Measurements from ENCODE around the gene GPR139. TPM values are rescaled to one million over a fixed set of nuclear protein-coding genes. Genes with fewer than 3 reads are reported as not detected.

The GPR139 gene
- total RNA-seq, 1 experiment from 2014 or later: not detected

DNA sequence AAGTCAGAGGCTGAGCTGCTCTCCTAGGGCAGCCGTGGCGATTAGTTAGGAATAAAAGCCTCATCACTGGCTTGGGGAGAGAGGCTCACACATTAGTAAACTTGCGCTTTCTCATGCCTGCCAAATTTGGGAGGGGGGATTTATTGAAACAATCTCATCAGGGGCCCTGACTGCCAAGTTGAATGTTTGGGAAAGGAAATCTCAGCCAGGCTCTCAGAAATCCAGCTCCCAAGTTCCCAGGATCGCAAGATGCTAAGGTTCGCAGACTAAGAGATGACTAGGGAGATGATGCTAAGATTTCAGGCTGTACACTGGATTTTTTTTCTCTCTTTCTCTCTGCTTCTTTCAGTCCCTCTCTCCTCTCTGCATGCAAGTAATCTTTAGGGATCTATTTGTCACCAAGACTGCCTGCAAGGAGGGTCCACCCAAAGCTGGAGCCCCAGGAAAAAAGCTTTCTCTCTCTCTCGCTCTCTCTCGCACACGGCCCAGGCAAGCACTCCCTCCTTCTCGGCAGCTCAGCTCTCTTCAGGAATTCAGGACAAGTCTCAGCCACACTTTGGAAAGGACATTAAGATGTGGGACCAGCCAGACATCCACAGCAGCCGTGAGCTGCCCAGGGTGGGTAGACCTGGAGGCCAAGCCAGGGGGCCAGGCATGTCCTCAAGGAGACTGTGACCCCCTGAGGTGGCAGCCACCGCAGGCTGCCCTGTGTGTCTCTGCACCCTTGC, 1.4 kb downstream of the GPR139 start:
- H3K9me3 Mint-ChIP-seq (ENCODE audit: low read depth, unreplicated experiment): peaks cover 3% of the 10 kb centered on the region
- TF ChIP-seq, protein P1, sequence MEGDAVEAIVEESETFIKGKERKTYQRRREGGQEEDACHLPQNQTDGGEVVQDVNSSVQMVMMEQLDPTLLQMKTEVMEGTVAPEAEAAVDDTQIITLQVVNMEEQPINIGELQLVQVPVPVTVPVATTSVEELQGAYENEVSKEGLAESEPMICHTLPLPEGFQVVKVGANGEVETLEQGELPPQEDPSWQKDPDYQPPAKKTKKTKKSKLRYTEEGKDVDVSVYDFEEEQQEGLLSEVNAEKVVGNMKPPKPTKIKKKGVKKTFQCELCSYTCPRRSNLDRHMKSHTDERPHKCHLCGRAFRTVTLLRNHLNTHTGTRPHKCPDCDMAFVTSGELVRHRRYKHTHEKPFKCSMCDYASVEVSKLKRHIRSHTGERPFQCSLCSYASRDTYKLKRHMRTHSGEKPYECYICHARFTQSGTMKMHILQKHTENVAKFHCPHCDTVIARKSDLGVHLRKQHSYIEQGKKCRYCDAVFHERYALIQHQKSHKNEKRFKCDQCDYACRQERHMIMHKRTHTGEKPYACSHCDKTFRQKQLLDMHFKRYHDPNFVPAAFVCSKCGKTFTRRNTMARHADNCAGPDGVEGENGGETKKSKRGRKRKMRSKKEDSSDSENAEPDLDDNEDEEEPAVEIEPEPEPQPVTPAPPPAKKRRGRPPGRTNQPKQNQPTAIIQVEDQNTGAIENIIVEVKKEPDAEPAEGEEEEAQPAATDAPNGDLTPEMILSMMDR (IDR thresholded peaks at IDR 0.05; ENCODE audit: unreplicated experiment): no peak
- H3K4me1 Mint-ChIP-seq (ENCODE audit: low read depth, unreplicated experiment): no peaks in the 10 kb centered on the region
- DNase-seq: no peak
- no peak overlapping the region for H3K4me3 Mint-ChIP-seq (ENCODE audit: low read depth, unreplicated experiment)
- H3K27ac Mint-ChIP-seq (ENCODE audit: unreplicated experiment): no peak overlapping the region
- intact Hi-C loops (cut with micrococcal nuclease; ENCODE audit: unreplicated experiment): no loop called here
- BruUV-seq (replicated peaks): no TSS peak
- CTCF ChIA-PET: no interaction called here
- no peaks in the 10 kb centered on the region for H3K36me3 Mint-ChIP-seq (ENCODE audit: insufficient read depth, unreplicated experiment)
- peaks cover 81% of the 10 kb centered on the region for H3K27me3 Mint-ChIP-seq (ENCODE audit: unreplicated experiment)

DNA sequence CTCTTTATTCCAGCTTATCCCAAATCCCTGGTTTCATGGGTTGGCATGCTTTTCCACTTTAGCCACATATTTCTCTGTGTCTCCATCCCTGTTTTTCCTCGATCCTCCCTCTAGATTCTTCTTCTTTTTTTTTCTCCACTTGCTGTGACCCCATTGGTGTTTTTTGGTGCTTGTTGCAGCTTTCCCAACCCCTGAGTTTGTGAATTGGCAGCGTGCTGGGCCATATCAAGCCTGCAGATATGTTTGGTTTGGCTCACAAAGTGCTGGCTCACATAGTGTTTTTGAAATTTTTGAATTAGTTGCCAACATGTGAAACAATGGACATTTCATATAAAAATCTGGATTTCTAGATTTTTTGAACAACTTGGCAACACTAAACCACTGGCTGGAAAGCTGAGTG, 8.8 kb downstream of the GPR139 start:
- intact Hi-C loops (cut with micrococcal nuclease; ENCODE audit: unreplicated experiment): no loop called here
- Mint-ChIP-seq H3K9me3 (ENCODE audit: low read depth, unreplicated experiment) (peaks cover 3% of the 10 kb centered on the region), H3K4me3 (ENCODE audit: low read depth, unreplicated experiment) (no peak overlapping the region), H3K36me3 (ENCODE audit: insufficient read depth, unreplicated experiment) (no peaks in the 10 kb centered on the region), H3K27me3 (ENCODE audit: unreplicated experiment) (peaks cover 42% of the 10 kb centered on the region), H3K4me1 (ENCODE audit: low read depth, unreplicated experiment) (no peaks in the 10 kb centered on the region), H3K27ac (ENCODE audit: unreplicated experiment) (no peak overlapping the region)
- CTCF ChIA-PET: interaction anchor here (0.7 kb wide), 1 partner anchor 319 kb away, joined by 3 read pairs; no protein-coding TSS in a partner anchor
- no TSS peak for BruUV-seq (replicated peaks)
- DNase-seq: no peak
- TF ChIP-seq, protein P1 (IDR thresholded peaks at IDR 0.05; ENCODE audit: unreplicated experiment): no peak

DNA sequence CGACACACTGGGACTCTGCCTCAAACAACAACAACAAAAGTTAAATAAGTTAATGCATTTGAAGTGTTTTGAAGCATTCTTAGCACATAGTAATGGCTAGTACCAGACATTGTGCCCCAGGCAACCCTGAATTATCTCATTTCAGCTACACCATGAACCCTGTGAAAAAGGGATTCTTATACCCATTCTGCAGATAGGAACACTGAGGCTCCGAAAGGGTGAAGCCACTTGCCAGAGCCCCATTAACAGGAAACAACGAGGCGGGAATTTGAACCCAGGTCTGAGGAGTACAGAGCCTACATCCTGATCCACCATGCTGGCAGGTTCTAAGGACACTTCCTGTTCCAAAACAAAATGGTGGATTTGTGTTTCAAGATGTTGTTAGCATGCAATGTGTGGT, 9.2 kb downstream of the GPR139 start:
- no peaks in the 10 kb centered on the region for H3K36me3 Mint-ChIP-seq (ENCODE audit: insufficient read depth, unreplicated experiment)
- CTCF ChIA-PET: no interaction called here
- no TSS peak for BruUV-seq (replicated peaks)

DNA sequence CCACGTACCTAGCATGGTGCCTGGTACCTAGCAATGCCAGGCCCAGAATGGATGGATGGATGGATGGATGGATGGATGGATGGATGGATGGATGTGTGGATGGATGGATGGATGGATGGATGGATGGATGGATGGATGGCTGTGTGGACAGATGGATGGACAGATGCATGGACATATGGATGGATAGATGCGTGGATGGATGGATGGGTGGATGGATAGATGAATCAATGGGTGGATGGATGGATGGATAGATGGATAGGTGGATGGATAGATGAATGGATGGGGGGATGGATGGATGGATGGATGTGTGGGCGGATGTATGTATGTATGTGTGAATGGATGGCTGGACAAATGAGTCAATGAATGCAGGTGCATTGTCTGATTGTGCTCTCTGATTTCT, 12.6 kb downstream of the GPR139 start:
- Mint-ChIP-seq H3K4me3 (ENCODE audit: low read depth, unreplicated experiment) (no peak overlapping the region), H3K27ac (ENCODE audit: unreplicated experiment) (no peak overlapping the region), H3K27me3 (ENCODE audit: unreplicated experiment) (peaks cover 69% of the 10 kb centered on the region), H3K36me3 (ENCODE audit: insufficient read depth, unreplicated experiment) (no peaks in the 10 kb centered on the region), H3K9me3 (ENCODE audit: low read depth, unreplicated experiment) (no peaks in the 10 kb centered on the region), H3K4me1 (ENCODE audit: low read depth, unreplicated experiment) (no peaks in the 10 kb centered on the region)
- no TSS peak for BruUV-seq (replicated peaks)
- intact Hi-C loops (cut with micrococcal nuclease; ENCODE audit: unreplicated experiment): no loop called here
- TF ChIP-seq, protein P1 (IDR thresholded peaks at IDR 0.05; ENCODE audit: unreplicated experiment): no peak
- no peak for DNase-seq
- CTCF ChIA-PET: interaction anchor here (0.6 to 0.7 kb wide), 2 partner anchors 8 to 44 kb away, joined by 3 read pairs; no protein-coding TSS in a partner anchor

More for the DNA sequence above, 9.2 kb downstream of the GPR139 start:
- TF ChIP-seq, protein P1 (IDR thresholded peaks at IDR 0.05; ENCODE audit: unreplicated experiment): no peak
- H3K27me3 Mint-ChIP-seq (ENCODE audit: unreplicated experiment): peaks cover 42% of the 10 kb centered on the region
- peaks cover 3% of the 10 kb centered on the region for H3K9me3 Mint-ChIP-seq (ENCODE audit: low read depth, unreplicated experiment)
- H3K27ac Mint-ChIP-seq (ENCODE audit: unreplicated experiment): no peak overlapping the region
- no peaks in the 10 kb centered on the region for H3K4me1 Mint-ChIP-seq (ENCODE audit: low read depth, unreplicated experiment)
- intact Hi-C loops (cut with micrococcal nuclease; ENCODE audit: unreplicated experiment): no loop called here
- DNase-seq: no peak
- no peak overlapping the region for H3K4me3 Mint-ChIP-seq (ENCODE audit: low read depth, unreplicated experiment)

Measured in Calu3 (cell line).